GM18511 (cell line): ENCODE results near the gene TMEM40.
"Not testable (repeated sequence)": the region's sequence is repeated elsewhere in the genome, so short reads cannot be mapped to it uniquely, and the experiment has no call there.

ENCODE experiments used
- ATAC-seq: cut with Tn5 transposase; IDR thresholded peaks from one replicate; pipeline ENCODE4 v1.9.1; 2021; ENCODE audit warnings: mild to moderate bottlenecking, moderate library complexity; ENCODE audit not compliant: unreplicated experiment

TMEM40 gene, protein sequence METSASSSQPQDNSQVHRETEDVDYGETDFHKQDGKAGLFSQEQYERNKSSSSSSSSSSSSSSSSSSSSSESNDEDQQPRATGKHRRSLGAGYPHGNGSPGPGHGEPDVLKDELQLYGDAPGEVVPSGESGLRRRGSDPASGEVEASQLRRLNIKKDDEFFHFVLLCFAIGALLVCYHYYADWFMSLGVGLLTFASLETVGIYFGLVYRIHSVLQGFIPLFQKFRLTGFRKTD

GRCh38 chr3:12759097-12759679, at the start of gene TMEM40:
Gene TMEM40 (minus strand): TSS chr3:12759259. CDS start chr3:12749832, 9,427 bp downstream.
- no peak for ATAC-seq

- ATAC-seq = no peak
Observed at GRCh38 chr3:12808587-12808986, 49.5 kb upstream of the TMEM40 start.

GRCh38 chr3:12807601-12808359, 48.7 kb upstream of the TMEM40 start:
- ATAC-seq = no peak

GRCh38 chr3:12807066-12807465, 48.0 kb upstream of the TMEM40 start:
- ATAC-seq = no peak

- no peak for ATAC-seq
Observed at GRCh38 chr3:12803371-12803770, 44.3 kb upstream of the TMEM40 start.

DNA sequence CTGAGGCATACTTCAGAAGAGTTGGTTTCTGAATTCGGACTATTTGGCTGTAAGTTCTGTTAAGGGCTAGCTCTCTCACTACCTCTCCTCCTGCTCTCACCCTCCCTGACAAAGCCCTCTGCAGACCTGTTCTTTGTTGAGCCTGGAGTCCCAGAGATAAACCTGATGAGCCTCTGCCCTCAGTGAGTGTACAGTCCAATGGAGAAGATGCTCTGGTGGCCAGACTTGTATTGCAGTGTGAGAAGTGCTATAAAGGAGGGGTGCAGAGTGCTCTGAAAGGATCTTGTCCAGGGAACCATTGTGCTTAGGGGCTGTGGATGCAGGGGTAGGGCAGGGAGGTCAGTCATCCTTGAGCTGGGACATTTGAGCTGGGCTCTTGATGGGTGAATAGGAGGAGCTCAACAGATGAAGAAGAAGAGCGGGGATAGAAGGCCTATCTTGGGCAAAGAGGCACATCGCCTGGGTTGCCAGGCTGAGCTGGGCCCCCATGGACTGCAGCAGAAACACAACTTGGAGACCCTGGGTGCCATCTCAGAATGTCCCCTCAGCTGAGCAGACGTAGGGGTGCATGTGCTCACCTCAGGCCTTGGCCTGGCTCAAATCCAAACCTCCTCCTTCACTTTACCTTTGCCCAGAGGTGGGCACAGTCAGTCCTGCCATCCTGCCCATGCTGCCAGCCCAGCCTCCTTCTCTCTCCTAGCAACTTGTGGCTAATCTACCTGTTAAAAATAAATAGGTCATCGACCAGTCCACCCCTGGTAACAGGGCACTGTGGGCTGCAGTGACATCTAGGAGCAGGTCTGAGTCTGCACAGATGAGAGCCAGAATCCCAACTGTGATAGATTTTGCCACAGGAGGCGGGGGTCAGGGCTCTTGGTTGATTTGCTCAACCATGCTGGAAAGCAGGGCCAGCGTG, 40.7 kb upstream of the TMEM40 start:
- no peak for ATAC-seq

- ATAC-seq = no peak
Observed at GRCh38 chr3:12798559-12799179, 39.6 kb upstream of the TMEM40 start.

DNA sequence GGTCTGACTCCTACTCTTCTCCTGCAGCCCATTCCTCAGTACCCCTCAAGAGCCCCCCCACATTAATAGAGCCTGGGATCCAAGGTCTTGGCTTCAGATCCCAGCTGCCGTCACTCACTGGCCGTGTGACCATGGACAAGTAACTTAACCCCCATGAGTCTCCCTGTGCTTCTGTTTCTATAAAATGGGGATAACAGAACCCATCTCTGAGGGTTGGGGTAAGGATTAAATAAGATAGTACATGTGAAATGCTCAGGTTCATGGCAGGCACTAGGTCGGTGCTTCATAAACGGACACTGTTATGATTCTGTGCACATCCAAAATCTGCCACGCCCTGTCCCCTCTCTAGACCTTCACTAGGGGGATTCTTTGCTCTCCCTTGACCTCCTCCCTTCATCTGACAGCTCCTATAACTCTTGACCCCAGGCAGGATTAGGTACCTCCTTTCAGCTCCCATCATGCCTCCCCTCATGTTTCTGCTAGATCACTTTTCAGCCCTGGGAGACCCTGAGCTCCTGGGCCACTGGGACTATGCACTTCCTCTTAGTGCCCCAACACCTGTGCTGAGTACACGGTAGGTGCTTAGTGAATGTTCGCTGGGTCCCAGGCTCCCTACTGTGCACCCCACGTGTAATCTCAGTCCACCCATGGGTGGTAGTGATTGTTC, 39.0 kb upstream of the TMEM40 start:
- no peak for ATAC-seq

DNA sequence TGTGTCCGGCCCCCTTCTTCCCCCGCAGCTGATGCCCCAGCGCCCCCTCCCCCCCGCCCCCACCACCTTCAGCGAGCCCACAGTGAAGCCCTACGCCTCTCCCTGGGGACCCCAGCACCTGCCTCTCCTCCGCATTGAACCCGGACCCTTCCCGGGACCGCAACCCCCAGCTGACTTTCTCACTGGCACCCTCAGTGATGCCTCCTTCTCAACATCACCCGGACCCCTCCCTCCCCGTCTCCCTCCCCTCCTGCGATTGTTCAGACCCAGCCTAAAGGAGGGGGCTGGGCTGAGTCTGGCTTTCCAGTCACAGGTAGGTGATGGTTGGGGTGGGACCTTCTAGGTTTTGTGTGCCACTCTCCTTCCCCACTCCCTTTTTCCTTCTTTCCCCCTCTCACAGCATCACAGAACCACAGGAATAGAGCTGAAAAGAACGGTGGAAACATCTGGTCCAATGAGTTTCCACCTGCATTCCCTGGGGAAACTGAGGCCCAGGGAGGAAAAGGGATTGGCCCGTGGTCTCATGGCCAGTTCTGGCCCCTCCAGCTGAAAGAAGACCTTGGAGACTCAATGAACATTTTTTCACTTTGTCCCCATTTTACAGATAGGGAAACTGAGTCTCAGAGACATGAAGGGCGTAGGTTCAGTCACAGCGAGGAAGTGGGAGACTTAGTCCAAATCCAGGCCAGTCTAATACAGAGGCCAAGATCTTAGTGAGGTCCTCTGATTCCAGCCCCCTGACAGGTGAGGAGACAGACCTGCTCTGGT, 38.2 kb upstream of the TMEM40 start:
- no peak for ATAC-seq

DNA sequence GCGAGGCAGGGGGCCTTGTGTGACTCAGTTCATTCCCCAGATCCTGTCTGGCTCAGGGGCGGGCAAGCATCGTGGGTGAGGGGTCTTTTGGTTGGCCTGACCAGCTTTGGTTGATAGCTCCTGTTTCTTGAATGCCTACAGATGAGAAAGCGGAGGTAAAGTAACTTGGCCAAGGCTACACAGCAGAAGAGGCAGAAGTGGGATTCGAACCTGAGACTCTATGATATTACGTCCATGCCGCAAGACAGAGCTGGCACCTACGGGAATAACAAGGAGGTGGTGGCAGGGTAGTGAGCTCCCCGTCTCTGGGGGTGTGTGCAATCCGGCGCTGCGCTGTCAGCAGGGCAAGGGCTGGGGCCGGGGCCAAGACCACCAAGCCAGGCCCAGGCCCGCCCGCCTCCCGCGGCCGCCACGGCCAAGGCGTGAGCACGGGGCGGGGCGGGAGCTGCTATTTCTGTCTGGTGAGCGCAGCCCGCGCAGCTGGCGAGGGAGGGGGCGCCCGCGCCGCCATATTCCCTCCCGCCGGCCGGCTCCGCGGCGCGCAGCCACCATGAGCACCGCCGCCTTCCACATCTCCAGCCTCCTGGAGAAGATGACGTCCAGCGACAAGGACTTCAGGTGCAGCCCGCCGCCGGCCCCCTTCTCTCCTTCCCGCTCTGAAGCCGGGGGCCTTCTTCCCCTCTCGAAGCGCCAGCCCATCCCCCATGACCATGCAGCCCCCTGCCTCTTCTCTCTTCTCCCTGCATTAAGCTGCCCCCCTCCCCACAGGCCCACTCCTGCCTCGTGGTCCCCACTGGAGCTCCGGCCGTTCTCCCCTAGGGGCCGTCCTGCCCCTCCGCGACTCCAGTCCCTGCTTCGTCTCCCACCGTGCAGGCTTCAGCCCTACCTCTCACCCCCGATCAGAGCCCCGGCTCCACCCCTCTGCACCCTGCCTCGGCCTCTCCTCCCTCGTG, 37.4 kb upstream of the TMEM40 start, which contains the start of gene CAND2:
Gene CAND2, plus strand, starts transcription at position 510 of the 953 bp plus-strand sequence. Its CDS starts 41 bp downstream, at position 551.
- ATAC-seq = no peak

DNA sequence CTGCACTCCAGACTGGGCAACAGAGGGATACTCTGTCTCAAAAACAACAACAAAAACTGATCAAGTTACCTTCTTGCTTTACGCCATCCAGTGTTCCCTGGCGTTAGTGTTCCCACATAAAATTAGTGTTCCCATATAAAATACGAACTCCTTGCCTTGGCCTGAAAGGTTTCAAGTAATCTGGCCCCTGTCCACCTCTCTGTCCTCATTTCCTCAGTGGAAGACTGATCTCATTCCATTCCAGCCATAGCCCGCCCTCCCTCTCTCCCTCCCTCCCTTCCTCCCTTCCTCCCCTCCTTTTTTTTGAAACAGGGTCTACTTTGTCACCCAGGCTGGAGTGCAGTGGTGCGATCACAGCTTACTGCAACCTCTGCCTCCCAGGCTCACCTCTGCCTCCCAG, 34.6 kb upstream of the TMEM40 start:
- no peak for ATAC-seq

- no peak for ATAC-seq
Observed at GRCh38 chr3:12791430-12791829, 32.4 kb upstream of the TMEM40 start.

DNA sequence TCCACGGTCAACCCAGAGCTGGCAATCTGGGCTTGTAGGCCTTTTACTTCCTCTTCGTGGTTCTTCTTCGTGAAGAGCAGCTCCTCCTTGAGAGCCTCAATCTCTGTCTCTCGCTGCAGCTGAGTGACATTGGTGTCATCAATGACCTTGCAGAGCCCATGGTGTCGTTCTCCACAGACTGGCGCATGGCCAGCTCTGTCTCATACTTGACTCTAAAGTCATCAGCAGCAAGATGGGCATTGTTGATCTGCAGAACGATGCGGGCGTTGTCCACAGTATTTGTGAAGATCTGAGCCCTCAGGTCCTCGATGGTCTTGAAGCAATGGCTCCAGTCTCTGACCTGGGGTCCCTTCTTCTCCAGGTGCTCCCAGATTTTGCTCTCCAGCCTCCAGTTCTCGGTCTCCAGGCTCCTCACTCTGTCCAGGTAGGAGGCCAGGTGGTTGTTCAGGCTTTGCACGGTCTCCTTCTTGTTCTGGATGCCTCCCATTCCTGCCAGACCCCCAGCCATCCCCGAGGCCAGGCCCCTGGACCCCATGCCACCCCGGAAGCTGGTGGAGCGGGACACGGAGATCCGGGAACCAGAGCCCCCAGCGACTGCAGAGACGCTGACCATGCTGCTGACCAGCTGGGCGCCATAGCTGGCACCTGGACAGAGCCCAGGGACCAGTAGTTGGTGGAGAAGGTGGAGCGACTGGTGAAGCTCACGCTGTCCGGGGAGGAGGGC, 29.1 kb upstream of the TMEM40 start:
- not testable (repeated sequence) for ATAC-seq

DNA sequence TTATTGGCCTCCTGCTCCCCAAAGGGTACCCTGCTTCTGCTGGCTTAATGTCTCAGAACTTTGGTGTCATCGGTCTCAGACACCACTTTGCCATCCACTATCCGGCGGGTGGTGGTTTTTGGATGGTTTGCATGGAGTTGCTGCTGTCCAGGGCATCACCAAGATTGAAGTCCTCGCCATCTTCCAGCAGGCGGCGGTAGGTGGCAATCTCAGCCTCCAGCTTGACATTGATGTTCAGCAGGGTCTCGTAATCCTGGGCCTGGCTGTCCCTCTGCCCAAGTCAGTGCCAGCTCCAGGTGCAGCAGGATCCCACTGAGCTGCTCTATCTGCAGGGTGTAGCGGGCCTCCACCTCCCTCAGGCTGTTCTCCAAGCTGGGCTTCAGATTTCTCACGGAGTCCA, 28.3 kb upstream of the TMEM40 start:
- not testable (repeated sequence) for ATAC-seq

GRCh38 chr3:12785096-12785495, 26.0 kb upstream of the TMEM40 start:
- no peak for ATAC-seq

- no peak for ATAC-seq
Observed at GRCh38 chr3:12782172-12782815, 23.2 kb upstream of the TMEM40 start.

DNA sequence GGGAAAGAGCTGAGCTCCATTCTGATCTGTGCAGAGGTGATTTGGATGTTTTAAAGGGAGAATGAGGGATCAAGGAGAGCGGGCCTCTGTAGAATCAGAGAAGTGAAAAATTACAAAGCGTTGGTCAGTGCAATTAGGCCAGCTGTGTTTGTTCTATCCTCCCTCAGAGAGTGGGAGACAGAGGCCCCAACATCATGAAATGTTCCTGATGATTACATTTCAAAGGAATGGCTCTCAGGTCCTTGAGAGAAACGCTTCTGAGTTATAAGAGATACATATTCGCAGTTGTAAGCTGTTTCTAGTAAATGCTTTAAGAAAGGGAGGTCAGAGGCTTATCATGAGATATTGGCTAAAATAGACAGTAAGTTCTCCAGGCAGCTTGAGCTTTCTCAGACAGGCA, 21.7 kb upstream of the TMEM40 start:
- no peak for ATAC-seq
